DMS153 (cell line): ENCODE data around the gene ZPR1.
"Not testable (repeated sequence)": the region's sequence is repeated elsewhere in the genome, so short reads cannot be mapped to it uniquely, and the experiment has no call there.

Experiments used
- DNase-seq: peaks from one replicate; lab custom pipeline; 2025; lab: John Stamatoyannopoulos, UW

Gene ZPR1, protein sequence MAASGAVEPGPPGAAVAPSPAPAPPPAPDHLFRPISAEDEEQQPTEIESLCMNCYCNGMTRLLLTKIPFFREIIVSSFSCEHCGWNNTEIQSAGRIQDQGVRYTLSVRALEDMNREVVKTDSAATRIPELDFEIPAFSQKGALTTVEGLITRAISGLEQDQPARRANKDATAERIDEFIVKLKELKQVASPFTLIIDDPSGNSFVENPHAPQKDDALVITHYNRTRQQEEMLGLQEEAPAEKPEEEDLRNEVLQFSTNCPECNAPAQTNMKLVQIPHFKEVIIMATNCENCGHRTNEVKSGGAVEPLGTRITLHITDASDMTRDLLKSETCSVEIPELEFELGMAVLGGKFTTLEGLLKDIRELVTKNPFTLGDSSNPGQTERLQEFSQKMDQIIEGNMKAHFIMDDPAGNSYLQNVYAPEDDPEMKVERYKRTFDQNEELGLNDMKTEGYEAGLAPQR

DNA sequence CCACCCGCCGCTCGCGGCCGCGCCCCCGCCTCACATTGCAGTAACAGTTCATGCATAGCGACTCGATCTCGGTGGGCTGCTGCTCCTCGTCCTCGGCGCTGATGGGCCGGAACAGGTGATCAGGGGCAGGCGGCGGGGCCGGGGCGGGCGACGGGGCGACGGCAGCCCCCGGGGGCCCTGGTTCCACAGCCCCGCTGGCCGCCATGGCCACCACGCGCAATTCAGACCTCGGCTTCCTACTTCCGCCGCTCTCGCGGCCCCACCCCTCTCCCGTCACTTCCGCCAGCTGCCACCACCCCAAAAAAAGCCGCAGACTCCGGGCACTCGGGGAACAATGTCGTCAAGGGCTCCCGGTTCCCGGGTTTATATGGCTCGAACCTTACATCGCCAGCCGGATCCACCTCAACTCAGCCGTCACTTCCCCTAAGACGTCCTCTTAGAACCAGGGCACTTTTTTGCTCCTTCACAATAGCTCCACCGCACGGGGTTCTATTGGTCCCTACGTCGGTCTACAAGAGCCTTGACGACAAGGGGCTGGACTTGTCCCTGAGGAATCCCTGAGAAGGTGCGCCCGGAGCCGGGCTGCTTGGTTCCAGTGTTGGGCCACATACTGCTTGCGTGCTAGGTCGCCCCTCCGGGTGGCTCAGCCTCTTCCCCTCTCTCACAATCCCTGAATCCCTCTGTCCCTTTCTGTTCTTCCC, at the start of gene ZPR1:
ZPR1 (minus strand) TSS at position 238 of the 701 bp plus-strand sequence; CDS start at position 205, 33 bp downstream.
- DNase-seq: peak; percentile 57

DNA sequence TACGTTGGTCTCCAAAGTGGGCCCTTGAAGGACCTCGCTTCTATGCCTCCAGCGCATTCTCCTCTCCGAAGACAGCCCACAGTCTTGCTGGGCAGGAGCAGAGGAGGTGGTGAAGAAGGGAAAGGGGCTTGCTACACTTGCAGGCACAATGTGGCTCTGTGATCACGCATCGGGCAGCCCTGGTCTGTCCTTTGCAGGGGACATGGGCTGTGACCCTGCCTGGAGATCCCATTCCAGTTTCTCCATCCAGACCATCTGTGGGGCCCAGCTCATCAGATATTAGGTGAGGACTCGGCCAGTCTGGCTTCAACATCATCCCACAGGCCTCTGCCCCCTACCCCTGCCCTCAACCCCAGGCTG, 48.8 kb upstream of the ZPR1 start:
- no peak for DNase-seq

DNA sequence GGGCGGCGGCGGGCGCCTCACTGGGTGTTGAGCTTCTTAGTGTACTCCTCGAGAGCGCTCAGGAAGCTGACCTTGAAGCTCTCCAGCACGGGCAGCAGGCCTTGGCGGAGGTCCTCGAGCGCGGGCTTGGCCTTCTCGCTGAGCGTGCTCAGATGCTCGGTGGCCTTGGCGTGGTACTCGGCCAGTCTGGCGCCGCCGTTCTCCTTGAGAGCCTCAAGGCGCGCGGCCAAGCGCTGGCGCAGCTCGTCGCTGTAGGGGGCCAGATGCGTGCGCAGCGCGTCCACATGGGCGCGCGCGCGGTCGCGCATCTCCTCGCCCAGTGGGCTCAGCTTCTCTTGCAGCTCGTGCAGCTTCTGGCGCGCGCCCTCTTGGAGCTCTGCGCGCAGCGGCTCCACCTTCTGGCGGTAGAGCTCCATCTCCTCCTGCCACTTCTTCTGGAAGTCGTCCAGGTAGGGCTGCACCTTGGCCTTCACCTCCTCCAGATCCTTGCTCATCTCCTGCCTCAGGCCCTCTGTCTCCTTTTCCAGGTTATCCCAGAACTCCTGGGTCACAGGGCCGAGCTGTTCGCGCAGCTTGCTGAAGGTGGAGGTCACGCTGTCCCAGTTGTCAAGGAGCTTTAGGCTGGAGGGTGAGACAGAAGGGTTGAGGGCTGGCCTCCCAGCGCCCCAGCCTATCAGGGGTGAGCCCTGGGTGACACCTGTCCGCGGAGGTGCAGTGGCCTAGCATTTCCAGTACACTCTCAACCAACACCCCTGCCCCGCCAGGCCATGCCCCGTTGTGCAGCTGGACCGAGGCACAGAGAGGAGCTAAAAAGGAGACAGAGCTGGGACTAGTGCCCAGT, 48.2 kb upstream of the ZPR1 start:
- peak; percentile 76 for DNase-seq

DNA sequence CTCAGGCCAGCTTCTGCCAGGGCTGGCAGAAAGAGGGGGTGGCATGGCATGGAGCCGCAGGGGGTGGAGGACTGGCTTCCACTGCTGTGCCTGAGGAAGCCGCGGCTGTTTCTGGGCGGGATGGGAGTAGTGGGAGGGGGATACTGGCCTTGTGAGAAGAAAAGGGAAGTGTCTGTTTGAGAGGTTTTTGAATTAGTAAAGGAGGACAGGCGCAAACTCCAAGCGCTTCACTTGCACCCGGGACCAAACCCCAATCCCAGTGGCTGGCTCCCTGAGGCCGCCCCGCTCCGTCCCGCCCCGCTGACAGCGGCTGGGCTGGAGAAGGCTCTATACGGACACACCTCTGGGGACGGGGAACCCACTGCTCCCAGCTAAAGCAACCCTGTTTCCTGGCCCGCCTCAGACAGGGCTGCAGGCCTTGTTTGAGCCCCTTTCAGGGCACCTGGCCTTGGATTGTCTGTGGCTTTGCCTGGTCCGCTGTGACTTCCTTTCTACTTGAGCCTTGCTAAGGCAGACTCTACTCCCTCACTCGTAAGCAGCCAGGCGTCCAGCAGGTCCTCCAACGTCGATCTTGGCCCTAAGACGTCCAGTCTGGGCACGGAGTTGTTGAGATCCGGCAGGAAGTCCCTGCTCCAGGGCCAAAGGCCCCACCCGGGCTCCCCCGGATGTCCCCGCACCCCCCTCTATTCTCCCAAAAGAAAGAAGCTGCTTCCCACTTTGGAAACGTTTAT, 47.4 kb upstream of the ZPR1 start:
- no peak for DNase-seq

DNA sequence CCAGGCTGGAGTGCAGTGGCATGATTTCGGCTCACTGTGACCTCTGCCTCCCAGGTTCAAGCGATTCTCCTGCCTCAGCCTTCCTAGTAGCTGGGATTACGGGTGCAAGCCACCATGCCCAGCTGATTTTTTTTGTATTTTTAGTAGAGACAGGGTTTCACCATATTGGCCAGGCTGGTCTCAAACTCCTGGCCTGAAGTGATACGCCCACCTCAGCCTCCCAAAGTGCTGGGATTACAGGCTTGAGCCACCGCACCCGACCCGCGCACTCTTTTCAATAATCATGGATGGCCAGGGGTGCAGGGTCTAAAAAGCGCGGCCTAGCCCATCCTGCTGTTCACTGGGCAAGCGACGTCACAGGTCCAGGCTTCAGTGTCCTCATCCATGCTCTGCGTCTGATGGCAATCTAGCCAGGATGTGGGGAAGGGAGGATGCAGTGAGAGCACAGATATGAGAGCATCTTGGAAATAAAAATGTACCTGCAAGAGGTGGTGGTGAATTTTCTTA, 46.8 kb upstream of the ZPR1 start:
- DNase-seq: not testable (repeated sequence)

DNA sequence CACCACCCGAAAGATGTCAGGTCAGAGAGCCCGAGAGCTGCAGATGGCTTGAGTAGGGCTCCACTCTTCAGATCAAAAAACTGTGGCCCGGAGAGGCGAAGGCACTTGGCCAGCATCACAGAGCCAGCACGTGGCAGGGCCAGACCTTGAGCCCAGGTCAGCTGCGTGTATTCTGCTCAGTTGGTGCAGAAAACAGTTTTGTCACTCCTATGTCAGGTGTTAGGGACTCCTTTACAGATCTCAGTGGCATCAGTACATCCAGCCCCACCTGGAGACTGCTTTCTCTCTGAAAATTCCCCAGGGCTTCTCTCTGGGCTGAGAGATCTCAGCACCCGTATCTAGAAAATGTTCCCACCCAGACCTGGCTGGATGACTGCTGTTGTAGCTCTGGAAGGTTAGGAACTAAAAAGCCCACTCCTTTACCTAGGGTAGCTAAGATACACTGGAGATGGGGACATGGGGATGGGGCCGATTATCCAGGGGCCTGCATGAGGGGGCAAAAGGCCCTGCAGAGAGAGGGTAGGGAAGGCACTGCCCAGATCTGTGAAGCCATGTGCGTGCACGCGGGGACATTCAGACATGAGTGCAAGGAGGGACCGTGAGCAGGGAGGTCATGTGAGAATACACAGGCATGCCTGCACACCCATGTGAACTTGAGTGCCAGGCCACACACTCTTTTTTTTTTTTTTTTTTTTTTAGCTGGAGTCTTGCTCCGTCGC, 46.2 kb upstream of the ZPR1 start:
- no peak for DNase-seq

DNA sequence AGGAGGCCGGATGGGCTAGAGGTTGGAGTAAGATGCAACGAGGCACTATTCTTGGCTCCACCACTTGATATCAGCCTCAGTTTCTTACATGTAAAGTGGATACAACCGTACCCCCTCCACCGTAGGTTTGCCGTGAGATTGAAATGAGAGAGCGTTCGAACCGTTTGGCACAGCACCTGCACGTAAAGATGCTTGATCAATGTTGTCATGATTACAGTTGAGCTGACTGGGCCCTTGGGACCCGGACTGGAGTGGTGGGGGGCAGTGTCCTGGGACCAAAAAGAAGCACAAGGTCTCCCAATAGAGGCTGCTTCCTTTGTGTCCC, 45.6 kb upstream of the ZPR1 start:
- no peak for DNase-seq

DNA sequence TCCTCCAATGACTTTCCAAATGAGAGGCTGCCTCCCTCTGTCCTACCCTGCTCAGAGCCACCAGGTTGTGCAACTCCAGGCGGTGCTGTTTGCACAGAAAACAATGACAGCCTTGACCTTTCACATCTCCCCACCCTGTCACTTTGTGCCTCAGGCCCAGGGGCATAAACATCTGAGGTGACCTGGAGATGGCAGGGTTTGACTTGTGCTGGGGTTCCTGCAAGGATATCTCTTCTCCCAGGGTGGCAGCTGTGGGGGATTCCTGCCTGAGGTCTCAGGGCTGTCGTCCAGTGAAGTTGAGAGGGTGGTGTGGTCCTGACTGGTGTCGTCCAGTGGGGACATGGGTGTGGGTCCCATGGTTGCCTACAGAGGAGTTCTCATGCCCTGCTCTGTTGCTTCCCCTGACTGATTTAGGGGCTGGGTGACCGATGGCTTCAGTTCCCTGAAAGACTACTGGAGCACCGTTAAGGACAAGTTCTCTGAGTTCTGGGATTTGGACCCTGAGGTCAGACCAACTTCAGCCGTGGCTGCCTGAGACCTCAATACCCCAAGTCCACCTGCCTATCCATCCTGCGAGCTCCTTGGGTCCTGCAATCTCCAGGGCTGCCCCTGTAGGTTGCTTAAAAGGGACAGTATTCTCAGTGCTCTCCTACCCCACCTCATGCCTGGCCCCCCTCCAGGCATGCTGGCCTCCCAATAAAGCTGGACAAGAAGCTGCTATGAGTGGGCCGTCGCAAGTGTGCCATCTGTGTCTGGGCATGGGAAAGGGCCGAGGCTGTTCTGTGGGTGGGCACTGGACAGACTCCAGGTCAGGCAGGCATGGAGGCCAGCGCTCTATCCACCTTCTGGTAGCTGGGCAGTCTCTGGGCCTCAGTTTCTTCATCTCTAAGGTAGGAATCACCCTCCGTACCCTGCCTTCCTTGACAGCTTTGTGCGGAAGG, 44.8 kb upstream of the ZPR1 start:
- DNase-seq: no peak

DNA sequence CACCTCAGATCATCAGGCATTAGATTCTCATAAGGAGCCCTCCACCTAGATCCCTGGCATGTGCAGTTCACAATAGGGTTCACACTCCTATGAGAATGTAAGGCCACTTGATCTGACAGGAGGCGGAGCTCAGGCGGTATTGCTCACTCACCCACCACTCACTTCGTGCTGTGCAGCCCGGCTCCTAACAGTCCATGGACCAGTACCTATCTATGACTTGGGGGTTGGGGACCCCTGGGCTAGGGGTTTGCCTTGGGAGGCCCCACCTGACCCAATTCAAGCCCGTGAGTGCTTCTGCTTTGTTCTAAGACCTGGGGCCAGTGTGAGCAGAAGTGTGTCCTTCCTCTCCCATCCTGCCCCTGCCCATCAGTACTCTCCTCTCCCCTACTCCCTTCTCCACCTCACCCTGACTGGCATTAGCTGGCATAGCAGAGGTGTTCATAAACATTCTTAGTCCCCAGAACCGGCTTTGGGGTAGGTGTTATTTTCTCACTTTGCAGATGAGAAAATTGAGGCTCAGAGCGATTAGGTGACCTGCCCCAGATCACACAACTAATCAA, 44.0 kb upstream of the ZPR1 start:
- DNase-seq: no peak

DNA sequence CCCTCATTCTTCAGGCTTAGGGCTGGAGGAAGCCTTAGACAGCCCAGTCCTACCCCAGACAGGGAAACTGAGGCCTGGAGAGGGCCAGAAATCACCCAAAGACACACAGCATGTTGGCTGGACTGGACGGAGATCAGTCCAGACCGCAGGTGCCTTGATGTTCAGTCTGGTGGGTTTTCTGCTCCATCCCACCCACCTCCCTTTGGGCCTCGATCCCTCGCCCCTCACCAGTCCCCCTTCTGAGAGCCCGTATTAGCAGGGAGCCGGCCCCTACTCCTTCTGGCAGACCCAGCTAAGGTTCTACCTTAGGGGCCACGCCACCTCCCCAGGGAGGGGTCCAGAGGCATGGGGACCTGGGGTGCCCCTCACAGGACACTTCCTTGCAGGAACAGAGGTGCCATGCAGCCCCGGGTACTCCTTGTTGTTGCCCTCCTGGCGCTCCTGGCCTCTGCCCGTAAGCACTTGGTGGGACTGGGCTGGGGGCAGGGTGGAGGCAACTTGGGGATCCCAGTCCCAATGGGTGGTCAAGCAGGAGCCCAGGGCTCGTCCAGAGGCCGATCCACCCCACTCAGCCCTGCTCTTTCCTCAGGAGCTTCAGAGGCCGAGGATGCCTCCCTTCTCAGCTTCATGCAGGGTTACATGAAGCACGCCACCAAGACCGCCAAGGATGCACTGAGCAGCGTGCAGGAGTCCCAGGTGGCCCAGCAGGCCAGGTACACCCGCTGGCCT, 42.5 kb upstream of the ZPR1 start:
- no peak for DNase-seq

DNA sequence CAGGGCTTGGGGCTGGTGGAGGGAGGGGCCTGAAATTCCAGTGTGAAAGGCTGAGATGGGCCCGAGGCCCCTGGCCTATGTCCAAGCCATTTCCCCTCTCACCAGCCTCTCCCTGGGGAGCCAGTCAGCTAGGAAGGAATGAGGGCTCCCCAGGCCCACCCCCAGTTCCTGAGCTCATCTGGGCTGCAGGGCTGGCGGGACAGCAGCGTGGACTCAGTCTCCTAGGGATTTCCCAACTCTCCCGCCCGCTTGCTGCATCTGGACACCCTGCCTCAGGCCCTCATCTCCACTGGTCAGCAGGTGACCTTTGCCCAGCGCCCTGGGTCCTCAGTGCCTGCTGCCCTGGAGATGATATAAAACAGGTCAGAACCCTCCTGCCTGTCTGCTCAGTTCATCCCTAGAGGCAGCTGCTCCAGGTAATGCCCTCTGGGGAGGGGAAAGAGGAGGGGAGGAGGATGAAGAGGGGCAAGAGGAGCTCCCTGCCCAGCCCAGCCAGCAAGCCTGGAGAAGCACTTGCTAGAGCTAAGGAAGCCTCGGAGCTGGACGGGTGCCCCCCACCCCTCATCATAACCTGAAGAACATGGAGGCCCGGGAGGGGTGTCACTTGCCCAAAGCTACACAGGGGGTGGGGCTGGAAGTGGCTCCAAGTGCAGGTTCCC, 41.8 kb upstream of the ZPR1 start, which contains the start of gene APOC3:
APOC3 (plus strand) TSS at position 383 of the 659 bp plus-strand sequence. CDS start 676 bp downstream, outside the sequence.
- DNase-seq: no peak

DNA sequence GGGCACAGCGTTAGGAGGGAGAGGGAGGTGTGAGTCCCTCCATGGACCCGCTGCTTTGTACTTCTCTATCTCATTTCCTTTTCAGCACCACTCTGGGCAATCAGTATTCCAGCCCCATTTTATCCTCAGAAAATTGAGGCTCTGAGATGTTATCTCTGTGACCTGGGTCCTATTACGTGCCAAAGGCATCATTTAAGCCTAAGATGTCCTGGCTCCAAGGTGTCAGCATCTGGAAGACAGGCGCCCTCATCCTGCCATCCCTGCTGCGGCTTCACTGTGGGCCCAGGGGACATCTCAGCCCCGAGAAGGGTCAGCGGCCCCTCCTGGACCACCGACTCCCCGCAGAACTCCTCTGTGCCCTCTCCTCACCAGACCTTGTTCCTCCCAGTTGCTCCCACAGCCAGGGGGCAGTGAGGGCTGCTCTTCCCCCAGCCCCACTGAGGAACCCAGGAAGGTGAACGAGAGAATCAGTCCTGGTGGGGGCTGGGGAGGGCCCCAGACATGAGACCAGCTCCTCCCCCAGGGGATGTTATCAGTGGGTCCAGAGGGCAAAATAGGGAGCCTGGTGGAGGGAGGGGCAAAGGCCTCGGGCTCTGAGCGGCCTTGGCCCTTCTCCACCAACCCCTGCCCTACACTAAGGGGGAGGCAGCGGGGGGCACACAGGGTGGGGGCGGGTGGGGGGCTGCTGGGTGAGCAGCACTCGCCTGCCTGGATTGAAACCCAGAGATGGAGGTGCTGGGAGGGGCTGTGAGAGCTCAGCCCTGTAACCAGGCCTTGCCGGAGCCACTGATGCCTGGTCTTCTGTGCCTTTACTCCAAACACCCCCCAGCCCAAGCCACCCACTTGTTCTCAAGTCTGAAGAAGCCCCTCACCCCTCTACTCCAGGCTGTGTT, 41.1 kb upstream of the ZPR1 start:
- DNase-seq: no peak

DNA sequence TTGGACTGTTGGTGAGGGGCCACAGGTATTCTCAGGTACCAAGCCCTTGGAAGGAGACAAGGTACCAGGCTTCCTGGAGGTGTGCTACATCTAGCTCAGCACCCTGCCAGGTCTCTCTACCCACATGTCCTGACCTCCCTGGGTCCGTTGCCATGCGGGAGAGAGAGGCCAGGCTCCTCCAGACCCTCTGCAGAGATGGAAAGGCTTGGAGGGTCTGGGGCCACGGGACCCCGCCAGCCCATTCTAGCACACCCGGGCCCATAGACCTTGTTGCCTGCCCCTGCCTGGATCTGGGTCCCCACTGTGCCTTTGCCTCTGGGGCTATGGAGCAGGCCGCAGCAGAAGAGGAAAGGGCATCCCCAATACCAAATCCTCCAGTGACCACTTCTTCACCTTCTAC, 39.6 kb upstream of the ZPR1 start:
- no peak for DNase-seq

DNA sequence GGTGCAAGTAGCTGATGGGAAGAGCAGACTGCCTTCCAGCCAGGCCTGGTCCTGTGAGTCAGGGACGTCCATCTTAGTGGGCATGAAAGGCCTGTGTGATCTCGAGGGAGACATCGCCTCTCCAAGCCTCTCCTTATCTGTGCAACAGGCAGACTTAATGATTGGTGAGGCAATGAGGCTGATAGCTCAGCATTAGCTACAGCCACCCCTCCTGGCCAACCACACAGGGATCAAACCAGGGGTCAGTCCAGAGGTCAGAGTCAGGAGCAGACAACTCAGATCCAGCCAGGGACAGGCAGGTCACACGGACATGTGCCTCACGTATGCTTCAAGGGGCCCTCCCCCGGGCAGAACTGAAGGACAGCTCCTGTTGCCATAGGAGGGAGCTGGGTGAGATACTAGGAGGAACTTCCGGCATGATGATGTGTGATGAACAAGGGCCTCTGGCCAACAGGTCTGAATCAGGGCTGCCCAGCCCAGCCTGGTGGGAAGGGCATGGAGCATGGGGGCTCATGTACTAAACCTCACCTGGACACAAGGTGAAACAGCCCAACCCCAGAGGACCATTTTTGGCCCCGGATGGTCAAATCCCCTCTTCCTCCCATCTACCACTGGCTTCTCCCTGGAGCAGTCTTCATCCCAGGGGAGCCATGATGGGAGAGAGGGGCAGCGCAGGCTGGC, 39.1 kb upstream of the ZPR1 start:
- no peak for DNase-seq

DNA sequence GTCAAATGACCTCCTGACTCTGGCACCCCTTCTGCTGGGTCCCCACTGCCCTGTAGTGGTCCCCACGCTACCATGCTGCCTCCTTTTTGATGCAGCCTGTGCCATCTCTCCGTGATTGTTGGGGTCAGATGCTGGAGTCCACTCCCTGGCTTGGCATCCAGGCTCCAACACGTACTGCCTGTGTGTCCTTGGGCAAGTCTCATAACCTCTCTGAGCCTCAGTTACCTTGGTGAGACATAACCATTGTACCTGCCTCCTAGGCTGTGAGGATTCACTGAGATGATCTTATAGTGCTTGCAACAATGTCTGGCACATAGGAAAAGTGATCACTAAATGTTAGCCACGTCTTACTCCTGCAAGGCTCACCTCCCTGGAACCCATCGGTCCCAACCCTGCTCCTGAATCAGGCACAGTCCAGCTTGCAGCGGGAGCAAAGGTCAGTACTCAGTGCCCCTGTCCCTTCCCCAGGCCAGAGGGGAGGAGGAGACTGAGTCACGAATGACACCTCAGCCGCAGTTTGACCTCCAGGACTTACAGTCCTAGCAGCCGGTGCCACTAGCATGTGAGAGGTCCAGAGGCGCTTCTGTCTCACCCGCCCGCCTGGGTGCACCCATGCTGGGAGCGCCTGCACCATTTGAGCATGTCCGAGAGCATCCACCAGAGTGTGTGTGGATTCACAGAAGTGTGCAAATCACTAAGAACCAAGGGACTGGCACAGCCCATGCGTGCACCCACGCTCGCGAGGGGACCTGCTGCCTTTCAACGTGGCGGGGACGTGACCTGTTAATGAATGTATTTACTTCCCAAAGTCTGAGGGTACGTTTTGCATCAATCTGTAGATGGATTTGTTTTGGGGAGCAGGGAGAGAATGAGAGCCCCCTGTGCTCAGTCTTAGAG, 38.3 kb upstream of the ZPR1 start:
- no peak for DNase-seq

DNA sequence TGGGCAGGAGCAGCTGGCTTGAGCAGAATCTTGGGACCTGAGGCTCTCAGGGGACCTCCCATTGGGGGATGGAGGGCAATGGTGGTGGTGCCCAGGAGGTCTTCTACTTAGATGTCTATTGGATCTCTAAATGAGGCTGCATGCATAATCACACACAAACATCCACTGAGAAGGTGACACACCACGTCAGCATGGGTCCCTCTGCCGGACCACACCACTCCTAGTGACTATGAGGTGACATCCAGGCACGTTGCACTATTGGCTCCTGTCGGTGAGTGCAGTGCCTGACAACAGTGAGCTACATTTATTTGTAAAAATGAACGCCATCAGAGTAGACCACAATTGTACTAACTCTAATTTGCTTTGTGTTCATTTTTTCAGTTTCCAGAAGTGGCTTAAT, 37.6 kb upstream of the ZPR1 start:
- no peak for DNase-seq
